Head of caudate nucleus (tissue), 42 donors: ENCODE measurements around the gene KRTAP13-2.

Experiments used
- DNase-seq, 42 donors: peaks; one replicate each; pipeline versions ENCODE4 v3.0.0 to v3.0.0-alpha.2; 2020 to 2021; ENCODE audit warnings: mixed read lengths in 7 of 42
- intact Hi-C: fragments of 100-400 bp; cut with DNase I; formaldehyde crosslinking; loops from one replicate; pipeline ENCODE4 v1.15.0; 2022

The KRTAP13-2 gene

GRCh38 chr21:30332681-30333080 is 39.4 kb downstream of the KRTAP13-2 start:
- intact Hi-C loops = no loop called here
- no peak for DNase-seq

DNA sequence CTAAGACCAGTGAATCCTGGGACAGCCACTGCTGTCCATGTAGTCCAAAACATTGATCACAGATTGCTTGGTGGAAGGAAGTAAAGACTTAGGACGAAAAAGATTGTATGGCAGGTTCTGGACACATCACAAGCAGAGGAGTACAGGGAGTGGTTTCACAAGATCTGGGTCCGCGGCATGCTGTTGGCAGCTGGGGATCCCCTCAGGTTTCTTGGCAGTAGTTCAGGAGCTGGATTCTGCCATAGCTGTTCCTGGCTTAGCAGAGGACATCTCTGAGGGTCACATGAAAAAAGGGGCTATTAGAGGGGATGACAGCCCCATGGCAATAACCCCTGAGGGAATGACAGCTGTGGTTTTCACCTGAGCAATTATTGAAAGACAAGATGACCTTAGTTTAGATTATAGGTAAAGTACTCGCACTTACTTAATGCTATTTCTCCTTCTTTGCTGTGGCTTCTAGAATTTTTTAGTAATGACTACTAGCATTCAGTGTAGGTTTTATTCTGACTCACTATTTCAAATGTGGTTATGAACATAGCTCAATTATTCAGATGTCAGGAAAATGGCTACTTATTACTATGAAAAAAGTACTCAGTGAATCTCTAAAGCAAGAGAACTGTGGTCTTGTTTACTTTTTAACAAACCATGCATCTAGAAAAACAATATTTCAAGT is 42.7 kb downstream of the KRTAP13-2 start:
- no peak for DNase-seq
- intact Hi-C loops = no loop called here

DNA sequence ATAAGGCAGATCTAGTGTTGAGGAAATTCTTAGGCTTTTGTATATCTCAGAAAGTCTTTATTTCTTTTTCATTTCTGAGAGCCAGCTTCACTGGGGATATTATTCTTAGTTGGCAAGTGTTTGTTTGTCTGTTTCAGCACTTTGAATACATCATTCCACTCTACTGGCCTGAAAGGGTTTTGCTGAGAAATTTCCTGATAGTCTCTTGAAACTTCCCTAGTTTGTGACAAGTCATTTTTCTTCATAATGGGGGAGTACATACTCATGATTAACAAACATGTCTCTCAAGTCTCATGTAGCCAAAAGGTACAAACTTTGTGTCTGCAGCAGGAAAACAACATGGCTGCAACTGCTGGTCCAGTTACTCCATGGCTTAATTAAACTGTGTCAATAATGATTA is 45.7 kb downstream of the KRTAP13-2 start:
- intact Hi-C loops = no loop called here
- DNase-seq = no peak
